ENCODE measurements around the gene MYOF.
A peak's percentile ranks its signal among the peaks of the same experiment; 100 is the strongest.

DNA sequence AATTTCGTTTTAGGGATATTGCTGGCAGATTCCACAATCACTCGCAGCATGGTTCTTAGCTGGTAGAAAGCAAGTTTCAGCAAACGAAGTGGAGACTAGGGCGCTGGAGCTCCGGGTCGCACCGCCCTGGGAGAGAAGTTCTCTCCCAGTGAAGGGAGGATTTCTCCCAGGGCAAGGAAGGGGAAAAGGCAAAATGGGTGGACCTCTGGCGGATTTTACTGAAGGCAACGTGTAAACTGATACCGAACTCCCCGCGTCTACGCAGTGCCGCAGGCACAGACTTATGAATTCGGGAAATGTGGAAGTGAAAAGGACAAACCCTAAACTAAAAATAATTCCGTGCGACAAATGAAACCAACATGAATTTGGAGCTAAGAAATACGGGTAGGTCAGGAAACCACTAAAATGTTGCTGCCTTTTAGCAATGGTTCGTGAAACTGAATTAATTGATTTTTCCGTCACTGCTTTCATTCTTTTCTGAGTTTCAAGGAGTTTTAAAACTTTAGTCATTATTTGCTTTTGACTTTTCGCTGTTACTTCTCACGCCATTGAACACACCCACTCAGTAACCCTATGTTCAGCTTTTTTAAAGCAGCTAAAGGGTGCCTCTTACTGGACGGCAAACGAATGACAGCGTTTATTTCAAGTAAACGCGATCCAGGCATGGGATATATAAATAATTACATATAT is at the start of gene MYOF:
- TF ChIP-seq, protein P1, sequence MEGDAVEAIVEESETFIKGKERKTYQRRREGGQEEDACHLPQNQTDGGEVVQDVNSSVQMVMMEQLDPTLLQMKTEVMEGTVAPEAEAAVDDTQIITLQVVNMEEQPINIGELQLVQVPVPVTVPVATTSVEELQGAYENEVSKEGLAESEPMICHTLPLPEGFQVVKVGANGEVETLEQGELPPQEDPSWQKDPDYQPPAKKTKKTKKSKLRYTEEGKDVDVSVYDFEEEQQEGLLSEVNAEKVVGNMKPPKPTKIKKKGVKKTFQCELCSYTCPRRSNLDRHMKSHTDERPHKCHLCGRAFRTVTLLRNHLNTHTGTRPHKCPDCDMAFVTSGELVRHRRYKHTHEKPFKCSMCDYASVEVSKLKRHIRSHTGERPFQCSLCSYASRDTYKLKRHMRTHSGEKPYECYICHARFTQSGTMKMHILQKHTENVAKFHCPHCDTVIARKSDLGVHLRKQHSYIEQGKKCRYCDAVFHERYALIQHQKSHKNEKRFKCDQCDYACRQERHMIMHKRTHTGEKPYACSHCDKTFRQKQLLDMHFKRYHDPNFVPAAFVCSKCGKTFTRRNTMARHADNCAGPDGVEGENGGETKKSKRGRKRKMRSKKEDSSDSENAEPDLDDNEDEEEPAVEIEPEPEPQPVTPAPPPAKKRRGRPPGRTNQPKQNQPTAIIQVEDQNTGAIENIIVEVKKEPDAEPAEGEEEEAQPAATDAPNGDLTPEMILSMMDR (IDR thresholded peaks at IDR 0.05), result peak; percentile 37 to 76 (median 71)
- peak in 1 of 2 donors; percentile 79 for TF ChIP-seq POLR2A (IDR thresholded peaks at IDR 0.05)
